GM23338 (cell line): ENCODE measurements around the gene SYCP2.

ENCODE experiments used
- CTCF ChIP-seq, 2 experiments: fragments of 200-600 bp in 1 of 2; sonication (generic) in 1 of 2; conservative IDR thresholded peaks; 2 replicates each; pipeline versions ENCODE4 v1.5.1 to v1.6.1; 2016 to 2017; ENCODE audit warnings: antibody characterized with exemption in 2 of 2, low read depth in 2 of 2, mild to moderate bottlenecking in 2 of 2, moderate library complexity in 1 of 2
- EZH2phosphoT487 ChIP-seq: fragments of 200-600 bp; sonication (generic); IDR thresholded peaks from one replicate; pipeline ENCODE4 v1.8.1; 2018; ENCODE audit warnings: antibody characterized with exemption; ENCODE audit not compliant: unreplicated experiment
- NANOG ChIP-seq: IDR thresholded peaks from 2 replicates; pipeline ENCODE4 v1.6.1; 2016; ENCODE audit warnings: antibody characterized with exemption, borderline replicate concordance
- POLR2AphosphoS5 ChIP-seq: IDR thresholded peaks from 2 replicates; pipeline ENCODE4 v1.6.1; 2016; ENCODE audit warnings: antibody characterized with exemption, low read depth
- REST ChIP-seq: IDR thresholded peaks from one replicate; pipeline ENCODE4 v1.6.1; 2018; ENCODE audit warnings: antibody characterized with exemption; ENCODE audit not compliant: unreplicated experiment

DNA sequence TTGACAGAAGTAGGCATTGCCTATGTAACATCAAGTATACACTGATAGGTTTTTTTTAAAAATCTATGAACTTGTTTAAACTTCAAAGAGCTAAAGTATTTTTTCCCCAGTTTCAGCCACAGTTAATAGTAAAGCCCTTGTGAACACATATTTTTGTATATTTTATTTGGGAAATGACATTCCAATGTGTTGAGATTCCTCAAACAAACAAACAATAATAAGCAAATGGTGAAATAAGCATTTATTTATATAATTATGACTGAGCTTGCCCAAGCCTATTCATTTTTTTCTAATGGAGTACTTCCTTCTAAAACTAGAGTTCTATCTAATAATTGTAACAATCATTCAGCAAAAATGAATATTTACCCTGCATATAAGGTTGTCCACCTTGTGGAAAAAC lies 12.5 kb downstream of the SYCP2 start:
- TF ChIP-seq CTCF (conservative IDR thresholded peaks at IDR 0.05; ENCODE audit: low read depth in 2 of 2) (no peak), POLR2AphosphoS5 (no peak), NANOG (no peak), EZH2phosphoT487 (no peak), REST (no peak)
